ENCODE measurements around the gene SHKBP1. TPM values are rescaled to one million over a fixed set of nuclear protein-coding genes. Genes with fewer than 3 reads are reported as not detected.
A peak's percentile ranks its signal among the peaks of the same experiment; 100 is the strongest.

Gene SHKBP1
- total and polyA plus RNA-seq, 2 of the 4 experiments (the other 2 are of a cell fraction): 15.6 to 94.0 TPM

DNA sequence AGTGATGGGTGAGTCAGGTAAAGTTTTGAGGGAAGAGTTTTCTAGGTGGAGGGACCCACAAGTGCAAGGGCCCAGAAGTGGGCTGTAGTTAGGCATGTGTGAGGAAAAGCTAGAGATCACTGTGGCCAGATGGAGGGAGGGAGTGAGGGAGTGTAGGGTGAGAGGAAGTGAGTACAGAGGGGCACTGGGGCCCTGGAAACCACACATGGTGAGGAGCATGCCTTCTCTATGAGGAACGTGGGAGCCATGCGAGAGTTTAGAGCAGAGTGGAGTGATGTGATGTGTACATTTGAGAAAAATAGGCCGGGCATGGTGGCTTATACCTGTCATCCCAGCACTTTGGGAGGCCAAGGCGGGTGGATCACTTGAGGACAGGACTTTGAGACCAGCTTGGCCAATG is 14.7 kb upstream of the SHKBP1 start:
- no peak overlapping the region for H3K23ac ChIP-seq (ENCODE audit: low read depth, low read length)
- intact Hi-C loops (cut with micrococcal nuclease) (no loop called here), in situ Hi-C loops (cut with MboI; ENCODE audit: low sequenced_read_pairs) (no loop called here), dilution Hi-C loops (cut with HindIII; ENCODE audit: low sequenced_read_pairs, unreplicated experiment) (no loop called here)
- H2BK20ac ChIP-seq (ENCODE audit: low read depth, low read length): no peak overlapping the region
- H3K9me3 ChIP-seq (ENCODE audit: control insufficient read depth, insufficient read depth, low read length): no peaks in the 10 kb centered on the region
- no peak overlapping the region for H3K18ac ChIP-seq (ENCODE audit: low read depth, low read length)
- H3K79me1 ChIP-seq (ENCODE audit: low read depth in 1 of 2, low read length in 2 of 2): no peaks in the 10 kb centered on the region
- no peak overlapping the region for H4K5ac ChIP-seq (ENCODE audit: low read depth, low read length)
- no peak overlapping the region for H3K4me3 ChIP-seq (ENCODE audit: insufficient read depth, low read depth, low read length)
- H2BK120ac ChIP-seq (ENCODE audit: low read depth, low read length): no peak overlapping the region
- H3K4me1 ChIP-seq (ENCODE audit: control insufficient read depth, insufficient read depth, low read length): no peaks in the 10 kb centered on the region
- WGBS, 2 experiments (ENCODE audit: extremely low coverage in 2 of 2, insufficient read length in 1 of 2): 43% methylated on average over 3 of the region's 4 CpGs; no CpG with 5 or more reads in 1 of the 2 experiments
- DNase-seq: no peak
- no peak overlapping the region for H4K8ac ChIP-seq (ENCODE audit: low read depth in 2 of 2, low read length in 2 of 2)
- H3K36me3 ChIP-seq (ENCODE audit: control insufficient read depth, insufficient read depth, low read length): no peaks in the 10 kb centered on the region
- no peak overlapping the region for H3K9ac ChIP-seq (ENCODE audit: low read depth, low read length)
- ChIA-PET CTCF (no interaction called here), POLR2A (ENCODE audit: unreplicated experiment) (no interaction called here)
- H3K9me1 ChIP-seq (ENCODE audit: insufficient read depth, low read length): no peaks in the 10 kb centered on the region
- H3K14ac ChIP-seq (replicated peaks; ENCODE audit: low read depth, low read length): no peak overlapping the region
- no peak overlapping the region for H2BK5ac ChIP-seq (ENCODE audit: low read depth, low read length, poor library complexity, severe bottlenecking)
- no peak overlapping the region for H3K56ac ChIP-seq (ENCODE audit: extremely low read depth, insufficient read depth, low read length)
- H2AK5ac ChIP-seq (ENCODE audit: low read depth, low read length): no peak overlapping the region
- H2AK9ac ChIP-seq (replicated peaks; ENCODE audit: low read depth, low read length, poor library complexity): no peak overlapping the region
- BruUV-seq (replicated peaks): no TSS peak
- no peak overlapping the region for H2BK15ac ChIP-seq (ENCODE audit: low read depth, low read length)
- no peak overlapping the region for H3K4ac ChIP-seq (ENCODE audit: low read depth, low read length)
- ATAC-seq (ENCODE audit: low read depth): no peak
- H3K4me2 ChIP-seq (ENCODE audit: low read depth, low read length): no peak overlapping the region
- TF ChIP-seq, protein P1, sequence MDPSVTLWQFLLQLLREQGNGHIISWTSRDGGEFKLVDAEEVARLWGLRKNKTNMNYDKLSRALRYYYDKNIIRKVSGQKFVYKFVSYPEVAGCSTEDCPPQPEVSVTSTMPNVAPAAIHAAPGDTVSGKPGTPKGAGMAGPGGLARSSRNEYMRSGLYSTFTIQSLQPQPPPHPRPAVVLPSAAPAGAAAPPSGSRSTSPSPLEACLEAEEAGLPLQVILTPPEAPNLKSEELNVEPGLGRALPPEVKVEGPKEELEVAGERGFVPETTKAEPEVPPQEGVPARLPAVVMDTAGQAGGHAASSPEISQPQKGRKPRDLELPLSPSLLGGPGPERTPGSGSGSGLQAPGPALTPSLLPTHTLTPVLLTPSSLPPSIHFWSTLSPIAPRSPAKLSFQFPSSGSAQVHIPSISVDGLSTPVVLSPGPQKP (IDR thresholded peaks at IDR 0.05; ENCODE audit: borderline replicate concordance, low read depth, low read length): no peak
- TF ChIP-seq, protein P2, sequence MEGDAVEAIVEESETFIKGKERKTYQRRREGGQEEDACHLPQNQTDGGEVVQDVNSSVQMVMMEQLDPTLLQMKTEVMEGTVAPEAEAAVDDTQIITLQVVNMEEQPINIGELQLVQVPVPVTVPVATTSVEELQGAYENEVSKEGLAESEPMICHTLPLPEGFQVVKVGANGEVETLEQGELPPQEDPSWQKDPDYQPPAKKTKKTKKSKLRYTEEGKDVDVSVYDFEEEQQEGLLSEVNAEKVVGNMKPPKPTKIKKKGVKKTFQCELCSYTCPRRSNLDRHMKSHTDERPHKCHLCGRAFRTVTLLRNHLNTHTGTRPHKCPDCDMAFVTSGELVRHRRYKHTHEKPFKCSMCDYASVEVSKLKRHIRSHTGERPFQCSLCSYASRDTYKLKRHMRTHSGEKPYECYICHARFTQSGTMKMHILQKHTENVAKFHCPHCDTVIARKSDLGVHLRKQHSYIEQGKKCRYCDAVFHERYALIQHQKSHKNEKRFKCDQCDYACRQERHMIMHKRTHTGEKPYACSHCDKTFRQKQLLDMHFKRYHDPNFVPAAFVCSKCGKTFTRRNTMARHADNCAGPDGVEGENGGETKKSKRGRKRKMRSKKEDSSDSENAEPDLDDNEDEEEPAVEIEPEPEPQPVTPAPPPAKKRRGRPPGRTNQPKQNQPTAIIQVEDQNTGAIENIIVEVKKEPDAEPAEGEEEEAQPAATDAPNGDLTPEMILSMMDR (conservative IDR thresholded peaks at IDR 0.05; ENCODE audit: low read depth, low read length): no peak
- TF ChIP-seq CEBPB (IDR thresholded peaks at IDR 0.05; ENCODE audit: low read depth, low read length) (no peak), BHLHE40 (IDR thresholded peaks at IDR 0.05; ENCODE audit: low read depth, low read length) (no peak), MAFK (IDR thresholded peaks at IDR 0.05; ENCODE audit: low read depth, low read length) (no peak), RFX5 (IDR thresholded peaks at IDR 0.05; ENCODE audit: low read depth, low read length) (no peak), FOS (IDR thresholded peaks at IDR 0.05; ENCODE audit: low read depth, low read length) (no peak), SMC3 (IDR thresholded peaks at IDR 0.05; ENCODE audit: low read depth, low read length) (no peak), CHD1 (IDR thresholded peaks at IDR 0.05; ENCODE audit: low read depth, low read length) (no peak), MXI1 (IDR thresholded peaks at IDR 0.05; ENCODE audit: borderline replicate concordance, low read depth, low read length) (no peak), NFE2L2 (IDR thresholded peaks at IDR 0.05; ENCODE audit: low read depth, low read length) (no peak), MAZ (IDR thresholded peaks at IDR 0.05; ENCODE audit: borderline replicate concordance, low read depth, low read length) (no peak), RAD21 (IDR thresholded peaks at IDR 0.05; ENCODE audit: low read length) (no peak), RCOR1 (IDR thresholded peaks at IDR 0.05; ENCODE audit: insufficient replicate concordance, low read length) (no peak), POLR2A (IDR thresholded peaks at IDR 0.05; ENCODE audit: low read depth, low read length) (no peak)
- TF ChIP-seq, protein P3, sequence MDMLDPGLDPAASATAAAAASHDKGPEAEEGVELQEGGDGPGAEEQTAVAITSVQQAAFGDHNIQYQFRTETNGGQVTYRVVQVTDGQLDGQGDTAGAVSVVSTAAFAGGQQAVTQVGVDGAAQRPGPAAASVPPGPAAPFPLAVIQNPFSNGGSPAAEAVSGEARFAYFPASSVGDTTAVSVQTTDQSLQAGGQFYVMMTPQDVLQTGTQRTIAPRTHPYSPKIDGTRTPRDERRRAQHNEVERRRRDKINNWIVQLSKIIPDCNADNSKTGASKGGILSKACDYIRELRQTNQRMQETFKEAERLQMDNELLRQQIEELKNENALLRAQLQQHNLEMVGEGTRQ (IDR thresholded peaks at IDR 0.05; ENCODE audit: low read depth, low read length): no peak
- H3K27me3 ChIP-seq (ENCODE audit: control insufficient read depth, insufficient read depth, low read length): peaks cover 43% of the 10 kb centered on the region
- no peak overlapping the region for H4K91ac ChIP-seq (ENCODE audit: insufficient read depth, low read depth, low read length)
- H3K27ac ChIP-seq (ENCODE audit: insufficient read depth, low read length): no peak overlapping the region
- H4K20me1 ChIP-seq (ENCODE audit: insufficient read depth, low read length): no peaks in the 10 kb centered on the region
- H2AFZ ChIP-seq (replicated peaks; ENCODE audit: low read length, poor library complexity): peak overlapping the region; percentile 51

Data from IMR-90 (cell line).